Heart left ventricle (tissue), 16 donors: ENCODE results near the gene LAMTOR1. TPM values are rescaled to one million over a fixed set of nuclear protein-coding genes. Genes with fewer than 3 reads are reported as not detected.
"Not testable (repeated sequence)": the region's sequence is repeated elsewhere in the genome, so short reads cannot be mapped to it uniquely, and the experiment has no call there.

ENCODE experiments used
- ATAC-seq, 4 donors: fragments of 200-7000 bp; cut with Tn5 transposase; one replicate each; pipeline ENCODE4 v1.9.1; 2020 to 2022; ENCODE audit warnings: moderate library complexity in 4 of 4, mild to moderate bottlenecking in 3 of 4, moderate number of reproducible peaks in 1 of 4
- DNase-seq, 5 donors: peaks; one replicate each; pipeline ENCODE4 v3.0.0-alpha.2; 2020
- H3K27ac ChIP-seq, 12 donors: fragments of 200-600 bp; sonication (generic) in 4 of 12; one replicate each; pipeline versions ENCODE4 v1.5.0 to v1.8.0; 2016 to 2022; ENCODE audit warnings: mild to moderate bottlenecking in 2 of 12
- H3K27me3 ChIP-seq, 9 donors: fragments of 200-600 bp; sonication (generic) in 2 of 9; one replicate each; pipeline versions ENCODE4 v1.5.1 to v1.8.0; 2016 to 2022; ENCODE audit warnings: mild to moderate bottlenecking in 3 of 9
- H3K36me3 ChIP-seq, 9 donors: fragments of 200-600 bp; sonication (generic) in 2 of 9; one replicate each; pipeline versions ENCODE4 v1.5.0 to v1.8.0; 2018 to 2022; ENCODE audit warnings: mild to moderate bottlenecking in 2 of 9
- H3K4me1 ChIP-seq, 12 donors: fragments of 200-600 bp; sonication (generic) in 4 of 12; one replicate each; pipeline versions ENCODE4 v1.5.0 to v1.8.0; 2016 to 2022; ENCODE audit warnings: mild to moderate bottlenecking in 3 of 12
- H3K4me3 ChIP-seq, 12 donors: fragments of 200-600 bp; sonication (generic) in 4 of 12; one replicate each; pipeline versions ENCODE4 v1.5.0 to v1.8.0; 2017 to 2022; ENCODE audit warnings: mild to moderate bottlenecking in 9 of 12, moderate library complexity in 4 of 12
- H3K9me3 ChIP-seq, 12 donors: fragments of 200-600 bp; sonication (generic) in 4 of 12; one replicate each; pipeline versions ENCODE4 v1.5.0 to v1.8.0; 2016 to 2022; ENCODE audit warnings: mild to moderate bottlenecking in 1 of 12
- POLR2A ChIP-seq, 2 donors: fragments of 450-650 bp; IDR thresholded peaks; one replicate each; pipeline ENCODE4 v1.6.1; 2017; ENCODE audit warnings: antibody characterized with exemption in 2 of 2, mild to moderate bottlenecking in 2 of 2, moderate library complexity in 2 of 2
- WGBS, 4 donors: extraction: QIAGEN DNeasy Blood & Tissue Kit in 2 of 4; methylation state at CpG; one replicate each; pipeline versions ENCODE4 v1.1.5 to v1.1.7; 2013 to 2018; 5-methylcytosine and 5-hydroxymethylcytosine counted together
- intact Hi-C, 10 donors: fragments of 100-400 bp; cut with DNase I; formaldehyde crosslinking; loops; one replicate each; pipeline versions ENCODE4 v1.11.1 to v1.14.2; 2022
- polyA plus RNA-seq, 2 donors: library from polyadenylated mRNA; stranded (reverse); fragments of 200-250 nt; gene quantifications; one replicate each; pipeline ENCODE4 v1.2.3, GENCODE V29; 2013
- total RNA-seq, 9 donors: library from RNA; depleted of rRNA in 2 of 9; stranded (reverse); fragments of >200 nt in 2 of 9; fragmentation: NEBNext Ultra II Directional in 3 of 9; extraction: Animal tissue kit (Norgen Biotek cat#: 25700) in 3 of 9; gene quantifications; one replicate each; pipeline versions ENCODE4 v1.1.0 to v1.2.4, GENCODE V29; 2016 to 2023
- TF ChIP-seq, protein P1 (sequence below), 12 donors: fragments of 200-600 bp; sonication (generic) in 4 of 12; IDR thresholded peaks; one replicate each; pipeline versions ENCODE4 v1.5.0 to v1.8.0; 2018 to 2022; ENCODE audit warnings: antibody characterized with exemption in 12 of 12, mild to moderate bottlenecking in 5 of 12
- donor health status: ischemic (EF 13 %, LVEDD 7.1; RV severe dilation, severe dysfunction).
- donor health status: healthy with polysubstance abuse.
- donor health status: DM: no; HTN: yes; CAD: no.
- donor health status: DM: no; HTN: no; CAD: no.
- donor health status: ischemic (EF 25% LVEDD 6.9; RV normal size, moderate dysfunction).
- donor health status: ischemic (EF 25% LVEDD 5.7; RV mildly dilated, moderate dysfunction).
- donor health status: healthy.
- donor health status: DM: yes; HTN: yes; CAD: no.
- donor health status: ischemic (EF 35%, LVEDD 5.7; RV mildly dilated, moderate dysfunction).
- donor health status: nonischemic (EF 11% LVEDD 7.7; RV severe dilation, severe dysfunction).
- donor health status: DM: yes; HTN: yes; CAD: no.
- donor health status: PGD.
- donor health status: ischemic (EF 29% LVEDD 5.4; RV normal size, mild dysfunction).
- donor health status: nonischemic (EF 23%, LVEDD 6.1; RV moderate dilation, normal function).

LAMTOR1 gene
- total and polyA plus RNA-seq, 11 donors = 68.7 to 159 (median 84.8) TPM

DNA sequence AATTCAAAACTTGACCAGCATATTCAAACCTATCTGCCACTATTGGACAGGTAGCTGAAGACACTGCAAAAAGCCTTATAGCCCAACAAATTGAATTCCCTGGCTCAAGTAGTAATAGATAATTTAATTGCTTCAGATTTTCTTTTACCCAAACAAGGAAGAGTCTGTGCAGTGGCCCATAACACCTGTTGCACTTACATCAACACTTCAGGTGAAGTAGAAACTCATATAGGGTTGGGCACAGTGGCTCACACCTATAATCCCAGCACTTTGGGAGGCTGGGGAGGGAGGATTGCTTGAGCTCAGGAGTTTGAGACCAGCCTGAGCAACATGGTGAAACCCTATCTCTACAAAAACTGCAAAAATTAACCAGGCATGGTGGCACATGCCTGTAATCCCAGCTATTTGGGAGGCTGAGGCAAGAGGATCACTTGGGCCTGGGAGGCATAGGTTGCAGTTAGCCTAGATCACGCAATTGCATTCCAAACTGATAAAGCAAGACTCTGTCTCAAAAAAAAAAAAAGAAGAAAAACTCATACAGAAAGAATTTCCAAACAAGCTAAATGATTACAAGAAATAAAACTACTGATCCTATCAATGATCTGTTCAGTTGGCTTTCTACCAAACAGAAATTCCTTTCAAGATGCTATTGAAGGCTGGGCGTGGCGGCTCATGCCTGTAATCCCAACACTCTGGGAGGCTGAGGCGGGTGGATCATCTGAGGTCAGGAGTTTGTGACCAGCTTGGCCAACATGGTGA, 41.9 kb upstream of the LAMTOR1 start:
- Histone ChIP-seq H3K9me3 (no peaks in the 10 kb centered on the region), H3K36me3 (no peaks in the 10 kb centered on the region), H3K4me1 (peaks cover 0 to 5% (median 0%) of the 10 kb centered on the region in 12 donors), H3K27me3 (peaks cover 0 to 6% (median 0%) of the 10 kb centered on the region in 9 donors), H3K27ac (no peak overlapping the region), H3K4me3 (no peak overlapping the region)
- intact Hi-C loops = loop anchor here in 8 of 10 donors (1.0 to 5.0 kb wide), 5 partner anchors 118 to 168 kb away; no protein-coding TSS in a partner anchor
- no peak for TF ChIP-seq POLR2A (IDR thresholded peaks at IDR 0.05)
- TF ChIP-seq, protein P1, sequence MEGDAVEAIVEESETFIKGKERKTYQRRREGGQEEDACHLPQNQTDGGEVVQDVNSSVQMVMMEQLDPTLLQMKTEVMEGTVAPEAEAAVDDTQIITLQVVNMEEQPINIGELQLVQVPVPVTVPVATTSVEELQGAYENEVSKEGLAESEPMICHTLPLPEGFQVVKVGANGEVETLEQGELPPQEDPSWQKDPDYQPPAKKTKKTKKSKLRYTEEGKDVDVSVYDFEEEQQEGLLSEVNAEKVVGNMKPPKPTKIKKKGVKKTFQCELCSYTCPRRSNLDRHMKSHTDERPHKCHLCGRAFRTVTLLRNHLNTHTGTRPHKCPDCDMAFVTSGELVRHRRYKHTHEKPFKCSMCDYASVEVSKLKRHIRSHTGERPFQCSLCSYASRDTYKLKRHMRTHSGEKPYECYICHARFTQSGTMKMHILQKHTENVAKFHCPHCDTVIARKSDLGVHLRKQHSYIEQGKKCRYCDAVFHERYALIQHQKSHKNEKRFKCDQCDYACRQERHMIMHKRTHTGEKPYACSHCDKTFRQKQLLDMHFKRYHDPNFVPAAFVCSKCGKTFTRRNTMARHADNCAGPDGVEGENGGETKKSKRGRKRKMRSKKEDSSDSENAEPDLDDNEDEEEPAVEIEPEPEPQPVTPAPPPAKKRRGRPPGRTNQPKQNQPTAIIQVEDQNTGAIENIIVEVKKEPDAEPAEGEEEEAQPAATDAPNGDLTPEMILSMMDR (IDR thresholded peaks at IDR 0.05) = no peak
- ATAC-seq = no peak
- 82 to 90% (median 89%) methylated on average over 4 of the region's 4 CpGs for WGBS, 4 donors
- no peak for DNase-seq

GRCh38 chr11:72142543-72142942, 39.4 kb upstream of the LAMTOR1 start:
- intact Hi-C loops = loop anchor here in 6 of 10 donors (5.0 kb wide), 2 partner anchors 115 to 165 kb away; no protein-coding TSS in a partner anchor
- not testable (repeated sequence) for H3K27me3 ChIP-seq, H3K27ac ChIP-seq, H3K4me1 ChIP-seq, H3K36me3 ChIP-seq, H3K9me3 ChIP-seq, DNase-seq, ATAC-seq, H3K4me3 ChIP-seq
- 11 to 83% (median 45%) methylated on average over 1 of the region's 1 CpG for WGBS, 4 donors

DNA sequence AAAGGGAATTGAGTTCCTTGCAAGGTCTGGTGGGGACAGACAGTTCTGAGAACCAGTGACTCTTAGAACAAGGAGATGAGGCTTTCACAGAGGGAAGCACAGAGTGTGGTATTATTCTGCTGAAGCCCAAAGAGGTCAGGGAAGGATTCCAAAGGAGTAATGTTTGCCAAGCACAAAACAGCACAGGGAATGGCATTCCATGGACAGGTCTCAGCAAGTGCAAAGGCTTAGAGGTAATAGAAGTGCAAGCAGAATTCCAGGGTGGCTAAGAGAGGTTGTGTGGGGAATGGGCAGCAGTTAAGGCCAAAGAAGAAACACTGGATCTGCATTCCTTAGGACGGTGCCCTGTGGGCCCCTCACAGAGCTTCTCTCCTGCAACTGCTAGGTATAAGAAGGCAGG, 39.0 kb upstream of the LAMTOR1 start:
- ATAC-seq, H3K9me3 ChIP-seq, H3K4me3 ChIP-seq, H3K27ac ChIP-seq, H3K36me3 ChIP-seq, H3K4me1 ChIP-seq, DNase-seq, H3K27me3 ChIP-seq: not testable (repeated sequence)
- intact Hi-C loops = loop anchor here in 6 of 10 donors (5.0 kb wide), 2 partner anchors 115 to 165 kb away; no protein-coding TSS in a partner anchor
- 38 to 57% (median 52%) methylated on average over 1 of the region's 1 CpG for WGBS, 4 donors

GRCh38 chr11:72141066-72141465, 38.0 kb upstream of the LAMTOR1 start:
- WGBS, 4 donors = 77 to 85% (median 82%) methylated on average over 3 of the region's 3 CpGs
- intact Hi-C loops = loop anchor here in 6 of 10 donors (5.0 kb wide), 2 partner anchors 114 to 164 kb away; no protein-coding TSS in a partner anchor
- peaks cover 0 to 5% (median 0%) of the 10 kb centered on the region in 12 donors for H3K4me1 ChIP-seq
- ATAC-seq (no peak), DNase-seq (no peak)
- no peak overlapping the region for H3K27ac ChIP-seq
- no peaks in the 10 kb centered on the region for H3K9me3 ChIP-seq
- no peaks in the 10 kb centered on the region for H3K27me3 ChIP-seq
- H3K36me3 ChIP-seq = no peaks in the 10 kb centered on the region
- TF ChIP-seq, protein P1 (IDR thresholded peaks at IDR 0.05) = no peak
- TF ChIP-seq POLR2A (IDR thresholded peaks at IDR 0.05) = no peak
- no peak overlapping the region for H3K4me3 ChIP-seq

DNA sequence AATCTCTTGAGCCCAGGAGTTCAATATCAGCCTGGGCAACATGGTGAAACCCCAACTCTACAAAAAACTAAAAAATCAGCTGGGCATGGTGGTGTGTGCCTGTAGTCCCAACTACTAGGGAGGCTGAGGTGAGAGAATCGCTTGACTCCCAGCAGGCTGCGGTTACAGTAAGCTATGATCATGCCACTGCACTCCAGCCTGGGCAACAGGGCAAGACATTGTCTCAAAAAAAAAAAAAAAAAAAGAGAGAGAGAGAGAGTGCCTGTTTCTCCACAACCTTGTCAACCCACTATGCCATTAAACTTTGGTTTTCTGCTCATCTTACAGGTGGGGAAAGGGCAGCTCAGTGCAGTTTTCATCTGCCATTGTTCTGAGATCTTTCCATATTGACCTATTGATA, 37.6 kb upstream of the LAMTOR1 start:
- Histone ChIP-seq H3K27me3 (no peaks in the 10 kb centered on the region), H3K27ac (no peak overlapping the region), H3K4me1 (peaks cover 0 to 5% (median 0%) of the 10 kb centered on the region in 12 donors), H3K4me3 (no peak overlapping the region), H3K36me3 (no peaks in the 10 kb centered on the region), H3K9me3 (no peaks in the 10 kb centered on the region)
- WGBS, 4 donors = 86 to 97% (median 88%) methylated on average over 2 of the region's 2 CpGs
- no peak for DNase-seq
- intact Hi-C loops = loop anchor here in 6 of 10 donors (5.0 kb wide), 2 partner anchors 113 to 163 kb away; no protein-coding TSS in a partner anchor
- no peak for TF ChIP-seq POLR2A (IDR thresholded peaks at IDR 0.05)
- TF ChIP-seq, protein P1 (IDR thresholded peaks at IDR 0.05) = no peak
- no peak for ATAC-seq
